Breast epithelium (tissue), 4 donors: Measurements from ENCODE around the gene PDSS2. TPM values are rescaled to one million over a fixed set of nuclear protein-coding genes. Genes with fewer than 3 reads are reported as not detected.
"Not testable (repeated sequence)": the region's sequence is repeated elsewhere in the genome, so short reads cannot be mapped to it uniquely, and the experiment has no call there.

Source experiments
- DNase-seq, 2 donors: peaks; one replicate each; pipeline ENCODE4 v3.0.0-alpha.2; 2019; ENCODE audit warnings: low spot score in 2 of 2
- H3K27ac ChIP-seq, 2 donors: fragments of 200-600 bp; sonication (generic) in 1 of 2; one replicate each; pipeline ENCODE4 v1.5.1; 2016 to 2019; ENCODE audit warnings: mild to moderate bottlenecking in 1 of 2
- H3K27me3 ChIP-seq, 2 donors: fragments of 200-600 bp; sonication (generic) in 1 of 2; one replicate each; pipeline versions ENCODE4 v1.5.1 to v1.6.0; 2017 to 2019; ENCODE audit warnings: control low read depth in 1 of 2, mild to moderate bottlenecking in 1 of 2
- H3K36me3 ChIP-seq: fragments of 200-600 bp; one replicate; pipeline ENCODE4 v1.5.1; 2019
- H3K4me1 ChIP-seq, 2 donors: fragments of 200-600 bp; sonication (generic); one replicate each; pipeline ENCODE4 v1.5.1; 2016 to 2019; ENCODE audit warnings: control low read depth in 1 of 2
- H3K4me3 ChIP-seq, 3 donors: fragments of 200-600 bp; sonication (generic); 1 replicate in 2 of 3; 2 replicates in 1 of 3; pipeline ENCODE4 v1.5.1; 2016 to 2019; ENCODE audit warnings: mild to moderate bottlenecking in 3 of 3, moderate library complexity in 2 of 3
- H3K9me3 ChIP-seq, 2 donors: fragments of 200-600 bp; sonication (generic) in 1 of 2; one replicate each; pipeline ENCODE4 v1.5.1; 2016 to 2019; ENCODE audit warnings: control low read depth in 1 of 2
- POLR2A ChIP-seq: fragments of 450-650 bp; IDR thresholded peaks from one replicate; pipeline ENCODE4 v1.6.1; 2016; ENCODE audit warnings: antibody characterized with exemption, mild to moderate bottlenecking, moderate library complexity
- POLR2AphosphoS5 ChIP-seq, 3 donors: sonication (generic); formaldehyde crosslinking; IDR thresholded peaks; one replicate each; pipeline ENCODE4 v1.6.1; 2017; ENCODE audit warnings: antibody characterized with exemption in 3 of 3
- intact Hi-C: fragments of 100-400 bp; cut with DNase I; formaldehyde crosslinking; loops from one replicate; pipeline ENCODE4 v1.15.1; 2023; ENCODE audit warnings: low total_unique reads
- total RNA-seq, 3 donors: library from RNA; depleted of rRNA; stranded (reverse); fragments of >200 nt; gene quantifications; one replicate each; pipeline ENCODE4 v1.1.0, GENCODE V29; 2016
- TF ChIP-seq, protein P1 (sequence below), 3 donors: fragments of 450-650 bp; IDR thresholded peaks; one replicate each; pipeline ENCODE4 v1.5.1; 2016 to 2017; ENCODE audit warnings: antibody characterized with exemption in 3 of 3, mild to moderate bottlenecking in 3 of 3, moderate library complexity in 3 of 3

Gene PDSS2
- total RNA-seq, 3 donors from 2014 or later, result 6.9 to 13.5 (median 11.1) TPM

DNA sequence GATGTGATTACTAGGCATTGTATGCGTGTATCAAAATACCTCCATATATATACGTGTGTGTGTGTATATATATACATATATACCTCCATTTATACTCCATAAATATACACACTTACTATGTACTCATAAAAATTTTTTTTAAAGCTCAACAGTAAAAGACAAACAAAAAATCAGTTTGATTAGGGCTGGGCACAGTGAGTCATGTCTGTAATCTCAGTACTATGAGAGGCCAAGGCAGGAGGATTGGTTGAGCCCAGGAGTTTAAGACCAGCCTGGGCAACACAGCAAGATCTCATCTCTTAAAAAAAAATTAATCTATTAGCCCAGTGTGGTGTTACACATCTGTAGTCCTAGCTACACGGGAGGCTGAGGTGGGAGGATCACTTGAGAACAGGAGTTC is 24.6 kb downstream of the PDSS2 start:
- intact Hi-C loops, result no loop called here
- Histone ChIP-seq H3K4me3 (no peak overlapping the region), H3K27ac (no peak overlapping the region), H3K36me3 (no peaks in the 10 kb centered on the region), H3K4me1 (no peaks in the 10 kb centered on the region), H3K27me3 (no peaks in the 10 kb centered on the region), H3K9me3 (no peaks in the 10 kb centered on the region)
- no peak for DNase-seq
- TF ChIP-seq POLR2AphosphoS5 (IDR thresholded peaks at IDR 0.05), result no peak
- TF ChIP-seq POLR2A, result no peak
- TF ChIP-seq, protein P1, sequence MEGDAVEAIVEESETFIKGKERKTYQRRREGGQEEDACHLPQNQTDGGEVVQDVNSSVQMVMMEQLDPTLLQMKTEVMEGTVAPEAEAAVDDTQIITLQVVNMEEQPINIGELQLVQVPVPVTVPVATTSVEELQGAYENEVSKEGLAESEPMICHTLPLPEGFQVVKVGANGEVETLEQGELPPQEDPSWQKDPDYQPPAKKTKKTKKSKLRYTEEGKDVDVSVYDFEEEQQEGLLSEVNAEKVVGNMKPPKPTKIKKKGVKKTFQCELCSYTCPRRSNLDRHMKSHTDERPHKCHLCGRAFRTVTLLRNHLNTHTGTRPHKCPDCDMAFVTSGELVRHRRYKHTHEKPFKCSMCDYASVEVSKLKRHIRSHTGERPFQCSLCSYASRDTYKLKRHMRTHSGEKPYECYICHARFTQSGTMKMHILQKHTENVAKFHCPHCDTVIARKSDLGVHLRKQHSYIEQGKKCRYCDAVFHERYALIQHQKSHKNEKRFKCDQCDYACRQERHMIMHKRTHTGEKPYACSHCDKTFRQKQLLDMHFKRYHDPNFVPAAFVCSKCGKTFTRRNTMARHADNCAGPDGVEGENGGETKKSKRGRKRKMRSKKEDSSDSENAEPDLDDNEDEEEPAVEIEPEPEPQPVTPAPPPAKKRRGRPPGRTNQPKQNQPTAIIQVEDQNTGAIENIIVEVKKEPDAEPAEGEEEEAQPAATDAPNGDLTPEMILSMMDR (IDR thresholded peaks at IDR 0.05), result no peak

DNA sequence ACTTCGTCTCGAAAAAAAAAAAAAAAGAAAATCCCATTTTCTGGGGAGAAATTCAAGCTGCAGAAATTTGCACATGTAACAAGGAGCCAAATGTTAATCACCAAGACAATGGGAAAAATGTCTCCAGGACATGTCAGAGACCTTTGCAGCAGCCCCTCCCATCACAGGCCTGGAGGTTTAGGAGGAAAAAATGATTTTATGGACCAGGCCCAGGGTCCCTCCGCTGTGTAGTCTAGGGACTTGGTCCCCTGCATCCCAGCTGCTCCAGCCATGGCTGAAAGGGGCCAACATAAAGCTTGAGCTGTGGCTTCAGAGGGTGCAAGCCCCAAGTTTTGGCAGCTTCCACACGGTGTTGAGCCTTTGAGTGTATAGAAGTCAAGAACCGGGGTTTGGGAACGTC is 33.4 kb downstream of the PDSS2 start:
- H3K4me3 ChIP-seq, intact Hi-C loops, DNase-seq, H3K27me3 ChIP-seq, H3K4me1 ChIP-seq, H3K36me3 ChIP-seq, H3K27ac ChIP-seq: not testable (repeated sequence)
- H3K9me3 ChIP-seq, result peaks cover 9 to 25% of the 10 kb centered on the region in 2 donors

DNA sequence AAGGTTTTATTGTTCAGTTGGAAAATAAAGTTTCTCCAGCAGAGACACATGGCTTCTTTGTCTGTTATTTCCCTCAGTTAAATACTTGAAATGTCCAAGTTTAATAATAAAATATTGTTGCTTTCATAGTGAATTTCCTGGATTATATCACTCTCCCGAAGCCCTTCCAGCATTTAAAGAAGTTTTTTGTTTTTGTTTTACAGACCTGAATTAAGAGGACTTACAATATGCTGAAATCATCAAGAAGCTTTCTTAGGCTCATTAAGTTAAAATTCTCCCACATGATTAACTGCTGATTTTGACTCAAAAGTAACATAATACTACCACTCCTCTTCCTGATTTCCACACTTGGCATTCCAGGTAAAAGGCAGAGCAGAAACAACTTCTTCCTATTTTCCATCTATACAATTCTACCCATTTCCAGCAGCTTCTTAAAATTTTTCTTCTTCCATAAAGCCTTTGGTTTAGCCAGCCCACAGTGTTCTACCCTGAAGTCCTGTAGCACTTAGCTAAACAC is 35.8 kb downstream of the PDSS2 start:
- H3K36me3 ChIP-seq, result no peaks in the 10 kb centered on the region
- H3K9me3 ChIP-seq, result peaks cover 9 to 25% of the 10 kb centered on the region in 2 donors
- no peaks in the 10 kb centered on the region for H3K4me1 ChIP-seq
- TF ChIP-seq POLR2AphosphoS5 (IDR thresholded peaks at IDR 0.05) (no peak), POLR2A (no peak)
- TF ChIP-seq, protein P1 (IDR thresholded peaks at IDR 0.05), result no peak
- intact Hi-C loops, result no loop called here
- H3K27me3 ChIP-seq, result no peaks in the 10 kb centered on the region
- H3K4me3 ChIP-seq, result no peak overlapping the region
- no peak for DNase-seq
- H3K27ac ChIP-seq, result no peak overlapping the region

DNA sequence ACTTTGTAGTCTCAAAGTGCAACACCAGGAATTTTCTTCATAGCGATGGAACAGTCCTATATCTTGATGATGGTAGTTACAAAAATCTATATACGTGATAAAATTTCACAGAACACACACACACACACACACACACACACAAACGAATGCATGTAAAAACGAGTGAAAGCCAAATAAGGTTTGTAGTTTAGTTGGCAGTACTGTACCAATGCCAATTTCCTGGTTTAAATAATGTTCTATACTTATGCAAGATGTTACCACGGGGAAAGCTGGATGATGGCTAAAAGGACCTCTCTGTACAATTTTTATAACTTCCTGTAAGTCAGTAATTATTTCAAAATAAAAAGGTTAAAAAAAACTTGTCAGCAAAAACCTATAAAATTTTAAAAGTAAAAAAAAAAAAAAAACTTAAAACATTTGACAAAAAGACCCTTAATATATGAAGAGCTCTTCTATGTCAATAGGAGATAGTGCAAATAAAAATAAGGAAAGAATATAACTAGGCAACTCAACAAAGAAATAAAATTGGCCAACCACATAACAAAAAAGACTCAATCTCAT is 37.6 kb downstream of the PDSS2 start:
- intact Hi-C loops, result no loop called here

DNA sequence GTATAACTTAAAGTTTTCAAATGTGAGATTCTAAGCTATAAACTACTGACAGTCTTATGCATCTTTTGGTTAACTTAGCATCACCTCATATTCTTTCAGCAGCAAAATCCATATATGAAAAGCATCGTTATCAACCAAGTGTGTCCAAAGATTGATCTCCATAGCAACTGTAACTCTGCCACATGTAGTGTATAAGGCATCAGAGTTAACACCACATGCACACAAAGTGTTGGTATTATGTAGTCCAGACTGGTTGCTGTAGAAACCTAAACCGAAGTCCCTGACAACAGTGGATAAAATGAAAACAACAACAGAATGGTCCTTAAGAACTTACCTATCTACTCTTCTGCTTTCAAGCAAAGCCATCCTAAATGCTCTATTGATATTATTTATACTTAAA is 39.6 kb downstream of the PDSS2 start:
- TF ChIP-seq POLR2A (no peak), POLR2AphosphoS5 (IDR thresholded peaks at IDR 0.05) (no peak)
- TF ChIP-seq, protein P1 (IDR thresholded peaks at IDR 0.05), result no peak
- intact Hi-C loops, result no loop called here
- Histone ChIP-seq H3K4me3 (no peak overlapping the region), H3K9me3 (no peaks in the 10 kb centered on the region), H3K4me1 (no peaks in the 10 kb centered on the region), H3K27ac (no peak overlapping the region), H3K36me3 (no peaks in the 10 kb centered on the region), H3K27me3 (no peaks in the 10 kb centered on the region)
- no peak for DNase-seq

More for the DNA sequence above, 37.6 kb downstream of the PDSS2 start:
- Histone ChIP-seq H3K4me1 (no peaks in the 10 kb centered on the region), H3K9me3 (peaks cover 9 to 17% of the 10 kb centered on the region in 2 donors), H3K4me3 (no peak overlapping the region), H3K27me3 (no peaks in the 10 kb centered on the region), H3K36me3 (no peaks in the 10 kb centered on the region), H3K27ac (no peak overlapping the region)
- DNase-seq, result no peak
- no peak for TF ChIP-seq POLR2AphosphoS5 (IDR thresholded peaks at IDR 0.05)
- TF ChIP-seq POLR2A, result no peak
- TF ChIP-seq, protein P1 (IDR thresholded peaks at IDR 0.05), result no peak
